GM21786 (cell line): ENCODE results near the gene ST6GAL1.
A peak's percentile ranks its signal among the peaks of the same experiment; 100 is the strongest.
"Not testable (repeated sequence)": the region's sequence is repeated elsewhere in the genome, so short reads cannot be mapped to it uniquely, and the experiment has no call there.

Experiments
- ATAC-seq: cut with Tn5 transposase; IDR thresholded peaks from one replicate; pipeline ENCODE4 v1.9.1; 2021; ENCODE audit not compliant: unreplicated experiment

The ST6GAL1 gene

GRCh38 chr3:186966406-186966805 lies 36.1 kb downstream of the ST6GAL1 start:
- no peak for ATAC-seq

- ATAC-seq = not testable (repeated sequence)
Measured at GRCh38 chr3:186967236-186967635, 36.9 kb downstream of the ST6GAL1 start.

GRCh38 chr3:186967686-186968085 lies 37.4 kb downstream of the ST6GAL1 start:
- ATAC-seq = no peak

GRCh38 chr3:186969607-186970006 lies 39.3 kb downstream of the ST6GAL1 start:
- no peak for ATAC-seq

- ATAC-seq = not testable (repeated sequence)
Measured at GRCh38 chr3:186971106-186971505, 40.8 kb downstream of the ST6GAL1 start.

GRCh38 chr3:186971578-186971977 lies 41.3 kb downstream of the ST6GAL1 start:
- no peak for ATAC-seq

GRCh38 chr3:186973702-186974101 lies 43.4 kb downstream of the ST6GAL1 start:
- no peak for ATAC-seq

GRCh38 chr3:186974824-186975313 lies 44.5 kb downstream of the ST6GAL1 start:
- ATAC-seq = no peak

GRCh38 chr3:186975726-186976125 lies 45.4 kb downstream of the ST6GAL1 start:
- ATAC-seq = no peak

GRCh38 chr3:186976837-186977750 lies 46.8 kb downstream of the ST6GAL1 start:
- ATAC-seq = no peak

GRCh38 chr3:186978712-186979111 lies 48.4 kb downstream of the ST6GAL1 start:
- ATAC-seq = no peak

- no peak for ATAC-seq
Measured at GRCh38 chr3:186979852-186980251, 49.5 kb downstream of the ST6GAL1 start.

GRCh38 chr3:186980989-186981388 lies 50.7 kb downstream of the ST6GAL1 start:
- ATAC-seq = no peak

- ATAC-seq = no peak
Measured at GRCh38 chr3:186983659-186984058, 53.3 kb downstream of the ST6GAL1 start.

GRCh38 chr3:186984064-186984463 lies 53.7 kb downstream of the ST6GAL1 start:
- ATAC-seq = no peak

- ATAC-seq = peak; percentile 49
Measured at GRCh38 chr3:186985661-186986364, 55.5 kb downstream of the ST6GAL1 start.

- ATAC-seq = no peak
Measured at GRCh38 chr3:186986406-186986805, 56.1 kb downstream of the ST6GAL1 start.

GRCh38 chr3:186986816-186987215 lies 56.5 kb downstream of the ST6GAL1 start:
- ATAC-seq = no peak

- peak; percentile 66 for ATAC-seq
Measured at GRCh38 chr3:186988806-186989205, 58.5 kb downstream of the ST6GAL1 start.

- no peak for ATAC-seq
Measured at GRCh38 chr3:186989429-186989828, 59.1 kb downstream of the ST6GAL1 start.

GRCh38 chr3:186990277-186990676 lies 60.0 kb downstream of the ST6GAL1 start:
- ATAC-seq = no peak

- ATAC-seq = no peak
Measured at GRCh38 chr3:186990878-186991308, 60.6 kb downstream of the ST6GAL1 start.
